ENCODE measurements around the gene SMG9.

The SMG9 gene

GRCh38 chr19:43711751-43712355, 42.9 kb downstream of the SMG9 start (continued):
- TF ChIP-seq ZNF692 (tag by site-specific recombination; IDR thresholded peaks at IDR 0.05): no peak
- TF ChIP-seq ZNF544 (tag by site-specific recombination; IDR thresholded peaks at IDR 0.05): no peak
- TF ChIP-seq ZNF768 (tag by site-specific recombination; IDR thresholded peaks at IDR 0.05): no peak
- TF ChIP-seq ZNF792 (tag by site-specific recombination; IDR thresholded peaks at IDR 0.05): no peak
- TF ChIP-seq ZFHX2 (tag by site-specific recombination; conservative IDR thresholded peaks at IDR 0.05): no peak
- TF ChIP-seq ZNF580 (tag by site-specific recombination; IDR thresholded peaks at IDR 0.05): peak; percentile 41; the same call in 1 of the 2 replicates
- no peak for TF ChIP-seq ZNF148 (tag by site-specific recombination; IDR thresholded peaks at IDR 0.05; ENCODE audit: borderline replicate concordance)
- no peak for TF ChIP-seq ZNF391 (tag by site-specific recombination; IDR thresholded peaks at IDR 0.05; ENCODE audit: borderline replicate concordance, low read depth)
- no peak for TF ChIP-seq ZNF324 (tag by site-specific recombination; IDR thresholded peaks at IDR 0.05)
- TF ChIP-seq ZXDB (tag by site-specific recombination; IDR thresholded peaks at IDR 0.05): no peak
- 0 out of 2 replicates have a peak, but pooled peaks have one; percentile 33 for TF ChIP-seq ZNF600 (tag by site-specific recombination; IDR thresholded peaks at IDR 0.05)
- no peak for TF ChIP-seq CTCF (tag by site-specific recombination; IDR thresholded peaks at IDR 0.05)
- peak; percentile 86; the same call in 1 of the 2 replicates for TF ChIP-seq ZNF280D (tag by site-specific recombination; IDR thresholded peaks at IDR 0.05)
- no peak for TF ChIP-seq PATZ1 (tag by site-specific recombination; IDR thresholded peaks at IDR 0.05)
- no peak for TF ChIP-seq ZNF174 (tag by site-specific recombination; IDR thresholded peaks at IDR 0.05)
- TF ChIP-seq ZSCAN30 (tag by site-specific recombination; IDR thresholded peaks at IDR 0.05): no peak
- TF ChIP-seq ZNF610 (tag by site-specific recombination; IDR thresholded peaks at IDR 0.05; ENCODE audit: borderline replicate concordance): no peak
- 0 out of 2 replicates have a peak, but pooled peaks have one; percentile 9 for TF ChIP-seq ZNF394 (tag by site-specific recombination; IDR thresholded peaks at IDR 0.05; ENCODE audit: borderline replicate concordance)
- TF ChIP-seq ZSCAN18 (tag by site-specific recombination; IDR thresholded peaks at IDR 0.05): no peak
- no peak for TF ChIP-seq ZNF16 (tag by site-specific recombination; IDR thresholded peaks at IDR 0.05; ENCODE audit: low read depth)
- no peak for TF ChIP-seq BCL11B (tag by site-specific recombination; IDR thresholded peaks at IDR 0.05; ENCODE audit: low read depth)
- TF ChIP-seq ZNF10 (tag by site-specific recombination; IDR thresholded peaks at IDR 0.05): no peak
- peak; percentile 34; the same call in 1 of the 2 replicates for TF ChIP-seq SCRT2 (tag by site-specific recombination; IDR thresholded peaks at IDR 0.05)
- TF ChIP-seq ZSCAN16 (tag by site-specific recombination; IDR thresholded peaks at IDR 0.05): no peak
- TF ChIP-seq ZNF248 (tag by site-specific recombination; IDR thresholded peaks at IDR 0.05): no peak
